Measurements from ENCODE around the gene ST8SIA2. TPM values are rescaled to one million over a fixed set of nuclear protein-coding genes. Genes with fewer than 3 reads are reported as not detected.
A peak's percentile ranks its signal among the peaks of the same experiment; 100 is the strongest.

The ST8SIA2 gene, protein sequence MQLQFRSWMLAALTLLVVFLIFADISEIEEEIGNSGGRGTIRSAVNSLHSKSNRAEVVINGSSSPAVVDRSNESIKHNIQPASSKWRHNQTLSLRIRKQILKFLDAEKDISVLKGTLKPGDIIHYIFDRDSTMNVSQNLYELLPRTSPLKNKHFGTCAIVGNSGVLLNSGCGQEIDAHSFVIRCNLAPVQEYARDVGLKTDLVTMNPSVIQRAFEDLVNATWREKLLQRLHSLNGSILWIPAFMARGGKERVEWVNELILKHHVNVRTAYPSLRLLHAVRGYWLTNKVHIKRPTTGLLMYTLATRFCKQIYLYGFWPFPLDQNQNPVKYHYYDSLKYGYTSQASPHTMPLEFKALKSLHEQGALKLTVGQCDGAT
- total RNA-seq (ENCODE audit: low replicate concordance): 13.6 and 17.8 TPM in 2 replicates

DNA sequence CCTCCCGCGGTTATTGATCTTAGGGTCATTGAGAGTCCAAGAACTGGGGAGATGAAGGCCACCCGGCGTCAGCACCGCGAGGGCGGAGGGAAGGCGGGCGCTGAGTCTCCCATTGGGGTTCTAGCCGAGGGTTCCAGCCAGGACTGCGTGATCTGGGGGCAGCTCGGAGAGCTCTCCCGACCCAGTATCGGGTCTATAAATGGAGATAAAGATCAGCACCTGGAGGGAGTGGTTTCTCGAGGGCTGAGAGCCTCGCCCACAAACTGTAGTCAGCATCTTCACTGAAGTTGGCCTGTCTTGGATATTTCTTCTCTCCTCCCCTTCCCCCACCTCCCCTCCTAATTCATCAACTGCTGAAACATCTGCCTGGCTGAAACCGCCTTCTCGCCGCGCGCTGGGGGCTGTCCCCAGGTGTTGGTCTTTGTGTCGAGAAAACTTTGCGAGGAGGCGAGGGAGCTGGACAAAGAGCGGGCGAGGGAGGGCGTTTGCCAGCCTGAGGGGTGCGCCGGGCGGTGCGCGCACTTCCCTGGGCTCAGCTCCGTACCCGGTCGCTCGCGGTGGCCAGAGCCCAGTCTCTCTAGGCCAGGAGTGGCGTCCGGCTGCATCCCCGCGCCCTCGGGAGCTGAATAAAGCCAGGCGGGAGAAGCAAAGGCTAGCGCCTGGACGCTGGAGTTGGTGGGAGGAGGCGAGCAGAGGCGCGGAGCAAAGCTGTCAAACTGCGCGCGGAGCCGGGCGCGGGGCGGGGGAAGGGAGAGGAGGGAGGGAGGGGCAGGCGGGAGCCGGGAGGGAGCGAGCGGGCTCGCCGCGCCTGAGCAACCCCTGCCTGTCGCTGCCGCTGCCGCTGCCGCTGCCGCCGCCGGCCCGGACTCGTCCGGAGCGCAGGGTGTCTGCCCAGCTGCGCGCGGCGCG, at the start of gene ST8SIA2:
Gene ST8SIA2 (plus strand): TSS at position 811 of the 909 bp plus-strand sequence. CDS start 184 bp downstream, outside the sequence.
- Histone ChIP-seq H3K79me2 (ENCODE audit: low read depth) (peaks cover 35% of the 10 kb centered on the region), H4K20me1 (ENCODE audit: low read depth) (peaks cover 16% of the 10 kb centered on the region), H3K27me3 (peaks cover 64% of the 10 kb centered on the region), H2AFZ (replicated peaks) (peak within 1 kb of the TSS; percentile 91), H3F3A (ENCODE audit: low read depth) (peaks cover 23% of the 10 kb centered on the region), H3K9me3 (ENCODE audit: low read depth) (no peaks in the 10 kb centered on the region), H3K4me3 (peak within 1 kb of the TSS; percentile 88), H3K36me3 (no peaks in the 10 kb centered on the region), H3K27ac (no peak within 1 kb of the TSS), H3K4me1 (peaks cover 26% of the 10 kb centered on the region), H3K9ac (no peak within 1 kb of the TSS), H3K4me2 (peak within 1 kb of the TSS; percentile 96)
- Mint-ChIP-seq H3K27me3 (ENCODE audit: insufficient read depth, low read depth) (peaks cover 7% of the 10 kb centered on the region), H3K4me1 (peaks cover 34% of the 10 kb centered on the region), H3K36me3 (peaks cover 9% of the 10 kb centered on the region), H3K27ac (peak within 1 kb of the TSS; percentile 98), H3K9me3 (no peaks in the 10 kb centered on the region), H3K4me3 (peak within 1 kb of the TSS; percentile 97)
- DNase-seq (ENCODE audit: low spot score): peak; percentile 93
- TF ChIP-seq, protein P1, sequence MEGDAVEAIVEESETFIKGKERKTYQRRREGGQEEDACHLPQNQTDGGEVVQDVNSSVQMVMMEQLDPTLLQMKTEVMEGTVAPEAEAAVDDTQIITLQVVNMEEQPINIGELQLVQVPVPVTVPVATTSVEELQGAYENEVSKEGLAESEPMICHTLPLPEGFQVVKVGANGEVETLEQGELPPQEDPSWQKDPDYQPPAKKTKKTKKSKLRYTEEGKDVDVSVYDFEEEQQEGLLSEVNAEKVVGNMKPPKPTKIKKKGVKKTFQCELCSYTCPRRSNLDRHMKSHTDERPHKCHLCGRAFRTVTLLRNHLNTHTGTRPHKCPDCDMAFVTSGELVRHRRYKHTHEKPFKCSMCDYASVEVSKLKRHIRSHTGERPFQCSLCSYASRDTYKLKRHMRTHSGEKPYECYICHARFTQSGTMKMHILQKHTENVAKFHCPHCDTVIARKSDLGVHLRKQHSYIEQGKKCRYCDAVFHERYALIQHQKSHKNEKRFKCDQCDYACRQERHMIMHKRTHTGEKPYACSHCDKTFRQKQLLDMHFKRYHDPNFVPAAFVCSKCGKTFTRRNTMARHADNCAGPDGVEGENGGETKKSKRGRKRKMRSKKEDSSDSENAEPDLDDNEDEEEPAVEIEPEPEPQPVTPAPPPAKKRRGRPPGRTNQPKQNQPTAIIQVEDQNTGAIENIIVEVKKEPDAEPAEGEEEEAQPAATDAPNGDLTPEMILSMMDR (IDR thresholded peaks at IDR 0.05): no peak
- TF ChIP-seq EZH2phosphoT487 (IDR thresholded peaks at IDR 0.05) (no peak), EZH2 (IDR thresholded peaks at IDR 0.05) (no peak)

DNA sequence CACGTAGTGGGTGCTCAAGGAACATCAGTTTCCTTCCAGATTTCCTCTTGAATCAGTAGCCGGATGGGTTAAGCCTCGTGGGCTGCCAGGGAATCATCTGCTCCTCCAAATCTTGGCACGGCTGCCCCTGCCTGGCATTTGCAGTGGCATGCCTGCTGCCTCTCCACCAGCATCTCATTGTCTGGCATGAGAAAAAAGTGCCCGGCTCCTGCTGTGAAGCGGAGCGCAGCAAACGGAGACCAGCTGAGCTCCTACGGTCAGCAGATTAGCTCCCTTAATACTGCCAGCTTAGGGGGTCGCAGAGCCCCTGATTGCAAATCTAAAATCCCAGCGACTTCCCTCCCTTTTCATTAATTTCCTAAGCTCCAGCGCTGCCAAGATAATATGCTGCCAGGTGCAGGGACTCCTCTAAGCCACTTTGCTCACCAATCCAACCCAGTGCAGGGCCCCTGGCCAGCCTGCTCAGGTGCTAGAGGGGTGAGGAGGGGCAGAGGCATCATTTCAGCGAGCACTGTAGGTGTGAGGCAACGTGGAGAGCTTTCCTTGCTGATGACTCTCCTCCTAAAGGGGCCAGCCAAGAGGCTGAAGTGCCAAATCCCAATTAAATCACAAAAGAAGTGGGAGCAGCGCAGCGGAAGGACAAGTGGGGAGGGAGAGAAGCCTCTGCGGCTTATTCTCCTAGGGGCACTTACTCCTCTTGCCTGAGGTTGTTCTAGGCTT, 49.6 kb upstream of the ST8SIA2 start:
- Mint-ChIP-seq H3K9me3 (peaks cover 5% of the 10 kb centered on the region), H3K27ac (peak overlapping the region; percentile 58), H3K4me3 (no peak overlapping the region), H3K27me3 (ENCODE audit: insufficient read depth, low read depth) (peaks cover 14% of the 10 kb centered on the region), H3K4me1 (peaks cover 46% of the 10 kb centered on the region), H3K36me3 (peaks cover 4% of the 10 kb centered on the region)
- Histone ChIP-seq H3K79me2 (ENCODE audit: low read depth) (no peaks in the 10 kb centered on the region), H3K27me3 (no peaks in the 10 kb centered on the region), H3K4me2 (peak overlapping the region; percentile 74), H3K4me1 (peaks cover 50% of the 10 kb centered on the region), H3K27ac (peak overlapping the region; percentile 55), H3K9me3 (ENCODE audit: low read depth) (no peaks in the 10 kb centered on the region), H3K36me3 (no peaks in the 10 kb centered on the region), H3K4me3 (peak overlapping the region; percentile 23), H2AFZ (replicated peaks) (no peak overlapping the region), H4K20me1 (ENCODE audit: low read depth) (no peaks in the 10 kb centered on the region), H3K9ac (no peak overlapping the region), H3F3A (ENCODE audit: low read depth) (peaks cover 44% of the 10 kb centered on the region)
- TF ChIP-seq, protein P1 (IDR thresholded peaks at IDR 0.05): no peak
- TF ChIP-seq EZH2 (IDR thresholded peaks at IDR 0.05): peak; percentile 15
- no peak for TF ChIP-seq EZH2phosphoT487 (IDR thresholded peaks at IDR 0.05)
- DNase-seq (ENCODE audit: low spot score): peak; percentile 84

DNA sequence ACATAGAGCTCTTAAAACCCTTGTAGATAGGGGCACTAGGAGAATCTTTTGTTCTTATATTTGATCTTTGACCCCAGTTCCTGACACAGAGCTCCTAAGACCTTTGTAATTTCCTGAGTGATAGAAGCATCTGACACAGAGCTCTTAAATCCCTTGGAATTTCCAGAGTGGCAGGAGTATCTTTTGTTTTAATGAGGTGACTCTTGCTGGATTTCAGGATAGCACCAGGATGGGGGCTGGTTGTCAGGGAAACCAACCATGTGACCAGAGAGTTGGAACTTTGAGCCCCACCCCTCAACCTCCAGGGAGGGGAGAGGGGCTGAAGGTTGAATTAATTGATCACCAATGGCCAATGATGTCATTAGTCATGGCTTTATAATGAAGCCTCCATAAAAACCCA, 47.6 kb upstream of the ST8SIA2 start:
- peak overlapping the region; percentile 15 for H3K4me3 ChIP-seq
- no peaks in the 10 kb centered on the region for H3K9me3 ChIP-seq (ENCODE audit: low read depth)
- Mint-ChIP-seq H3K9me3 (peaks cover 8% of the 10 kb centered on the region), H3K27me3 (ENCODE audit: insufficient read depth, low read depth) (peaks cover 5% of the 10 kb centered on the region), H3K4me3 (peak overlapping the region; percentile 5), H3K27ac (peak overlapping the region; percentile 64), H3K4me1 (peaks cover 43% of the 10 kb centered on the region), H3K36me3 (peaks cover 4% of the 10 kb centered on the region)
- H3K27me3 ChIP-seq: no peaks in the 10 kb centered on the region
- peak; percentile 77 for DNase-seq (ENCODE audit: low spot score)
- peaks cover 44% of the 10 kb centered on the region for H3F3A ChIP-seq (ENCODE audit: low read depth)
- peak overlapping the region; percentile 74 for H3K4me2 ChIP-seq
- no peak overlapping the region for H3K9ac ChIP-seq
- H3K79me2 ChIP-seq (ENCODE audit: low read depth): no peaks in the 10 kb centered on the region
- H3K4me1 ChIP-seq: peaks cover 54% of the 10 kb centered on the region
- H3K27ac ChIP-seq: no peak overlapping the region
- TF ChIP-seq EZH2phosphoT487 (IDR thresholded peaks at IDR 0.05) (no peak), EZH2 (IDR thresholded peaks at IDR 0.05) (no peak)
- TF ChIP-seq, protein P1 (IDR thresholded peaks at IDR 0.05): no peak
- H3K36me3 ChIP-seq: no peaks in the 10 kb centered on the region
- H4K20me1 ChIP-seq (ENCODE audit: low read depth): no peaks in the 10 kb centered on the region
- H2AFZ ChIP-seq (replicated peaks): no peak overlapping the region

Data from neural progenitor cell (in vitro differentiated cells).